GM12865 (cell line): ENCODE results near the gene NHLRC2.

Source experiments
- DNase-seq: peaks from one replicate; pipeline ENCODE4 v3.0.0; 2010; ENCODE audit warnings: low read depth
- H3K4me3 ChIP-seq: 2 replicates; pipeline ENCODE4 v1.5.1; 2011; ENCODE audit warnings: mild to moderate bottlenecking, low read depth, low read length, control low read depth
- CTCF ChIP-seq: IDR thresholded peaks from 2 replicates; pipeline ENCODE4 v1.5.1; 2011; ENCODE audit warnings: low read length, control low read depth, low read depth, inconsistent platforms; ENCODE audit not compliant: insufficient read depth; ENCODE audit errors: missing control alignments

Gene NHLRC2

GRCh38 chr10:113889911-113890310, 35.5 kb downstream of the NHLRC2 start:
- H3K4me3 ChIP-seq = no peak overlapping the region
- DNase-seq = no peak
- TF ChIP-seq CTCF = no peak

GRCh38 chr10:113890769-113891168, 36.3 kb downstream of the NHLRC2 start:
- TF ChIP-seq CTCF = no peak
- no peak overlapping the region for H3K4me3 ChIP-seq
- DNase-seq = no peak

- DNase-seq = no peak
- no peak for TF ChIP-seq CTCF
- no peak overlapping the region for H3K4me3 ChIP-seq
These were observed 37.0 kb downstream of the NHLRC2 start for GRCh38 chr10:113891476-113891875.

- H3K4me3 ChIP-seq = no peak overlapping the region
- DNase-seq = no peak
- no peak for TF ChIP-seq CTCF
These were observed 39.1 kb downstream of the NHLRC2 start for GRCh38 chr10:113893570-113893969.

- no peak overlapping the region for H3K4me3 ChIP-seq
These were observed 40.1 kb downstream of the NHLRC2 start for GRCh38 chr10:113894581-113894980.

GRCh38 chr10:113895018-113895417, 40.6 kb downstream of the NHLRC2 start:
- no peak for DNase-seq
- no peak for TF ChIP-seq CTCF
- no peak overlapping the region for H3K4me3 ChIP-seq

More at GRCh38 chr10:113894581-113894980, 40.1 kb downstream of the NHLRC2 start:
- DNase-seq = no peak
- TF ChIP-seq CTCF = no peak
